Endometrium (tissue), 2 donors: ENCODE data around the gene ATP6V0C.
"Not testable (repeated sequence)": the region's sequence is repeated elsewhere in the genome, so short reads cannot be mapped to it uniquely, and the experiment has no call there.

Experiments used
- FAIRE-seq: peaks from 2 replicates; lab custom pipeline; 2012; peaks lifted over from hg19 to GRCh38; lab: Jason Lieb, UNC
- donor health status: control.
- donor health status: control.

ATP6V0C gene

GRCh38 chr16:2557150-2557549, 43.4 kb downstream of the ATP6V0C start:
- FAIRE-seq: not testable (repeated sequence)

- FAIRE-seq: not testable (repeated sequence)
Observed at GRCh38 chr16:2560131-2560797, 46.5 kb downstream of the ATP6V0C start.

GRCh38 chr16:2560798-2561133, 47.0 kb downstream of the ATP6V0C start:
- FAIRE-seq: not testable (repeated sequence)

- not testable (repeated sequence) for FAIRE-seq
Observed at GRCh38 chr16:2567506-2567905, 53.8 kb downstream of the ATP6V0C start.

GRCh38 chr16:2568573-2568972, 54.8 kb downstream of the ATP6V0C start:
- not testable (repeated sequence) for FAIRE-seq
